Raji (cell line): Measurements from ENCODE around the gene AMY2A.
"Not testable (repeated sequence)": the region's sequence is repeated elsewhere in the genome, so short reads cannot be mapped to it uniquely, and the experiment has no call there.

Experiments
- POLR2A ChIP-seq: IDR thresholded peaks from 2 replicates; pipeline ENCODE4 v1.6.1; 2011; ENCODE audit warnings: low read depth, low read length, control low read depth; ENCODE audit not compliant: insufficient read depth

The AMY2A gene

GRCh38 chr1:103616994-103617477, at the start of gene AMY2A:
AMY2A (plus strand) TSS chr1:103617427; CDS start chr1:103617441, 14 bp downstream.
- not testable (repeated sequence) for TF ChIP-seq POLR2A

- TF ChIP-seq POLR2A = no peak
Observed at GRCh38 chr1:103569493-103569892, 47.7 kb upstream of the AMY2A start.

- TF ChIP-seq POLR2A = not testable (repeated sequence)
Observed at GRCh38 chr1:103571289-103571688, 45.9 kb upstream of the AMY2A start, which contains the start of gene AMY2B. AMY2B (plus strand) TSS chr1:103571589; CDS start chr1:103571603, 14 bp downstream.

GRCh38 chr1:103576065-103576464, 41.2 kb upstream of the AMY2A start:
- no peak for TF ChIP-seq POLR2A

GRCh38 chr1:103582464-103582863, 34.8 kb upstream of the AMY2A start:
- TF ChIP-seq POLR2A = no peak

- TF ChIP-seq POLR2A = no peak
Observed at GRCh38 chr1:103583887-103584286, 33.3 kb upstream of the AMY2A start.

GRCh38 chr1:103584537-103584936, 32.7 kb upstream of the AMY2A start:
- no peak for TF ChIP-seq POLR2A

GRCh38 chr1:103616362-103616761, 865 bp upstream of the AMY2A start:
- TF ChIP-seq POLR2A = no peak

GRCh38 chr1:103655460-103655859, 38.2 kb downstream of the AMY2A start, which contains the start of gene AMY1A:
AMY1A (plus strand) TSS chr1:103655760; CDS start chr1:103656331, 571 bp downstream.
- not testable (repeated sequence) for TF ChIP-seq POLR2A
